ENCODE results near the gene EZR.

Gene EZR

DNA sequence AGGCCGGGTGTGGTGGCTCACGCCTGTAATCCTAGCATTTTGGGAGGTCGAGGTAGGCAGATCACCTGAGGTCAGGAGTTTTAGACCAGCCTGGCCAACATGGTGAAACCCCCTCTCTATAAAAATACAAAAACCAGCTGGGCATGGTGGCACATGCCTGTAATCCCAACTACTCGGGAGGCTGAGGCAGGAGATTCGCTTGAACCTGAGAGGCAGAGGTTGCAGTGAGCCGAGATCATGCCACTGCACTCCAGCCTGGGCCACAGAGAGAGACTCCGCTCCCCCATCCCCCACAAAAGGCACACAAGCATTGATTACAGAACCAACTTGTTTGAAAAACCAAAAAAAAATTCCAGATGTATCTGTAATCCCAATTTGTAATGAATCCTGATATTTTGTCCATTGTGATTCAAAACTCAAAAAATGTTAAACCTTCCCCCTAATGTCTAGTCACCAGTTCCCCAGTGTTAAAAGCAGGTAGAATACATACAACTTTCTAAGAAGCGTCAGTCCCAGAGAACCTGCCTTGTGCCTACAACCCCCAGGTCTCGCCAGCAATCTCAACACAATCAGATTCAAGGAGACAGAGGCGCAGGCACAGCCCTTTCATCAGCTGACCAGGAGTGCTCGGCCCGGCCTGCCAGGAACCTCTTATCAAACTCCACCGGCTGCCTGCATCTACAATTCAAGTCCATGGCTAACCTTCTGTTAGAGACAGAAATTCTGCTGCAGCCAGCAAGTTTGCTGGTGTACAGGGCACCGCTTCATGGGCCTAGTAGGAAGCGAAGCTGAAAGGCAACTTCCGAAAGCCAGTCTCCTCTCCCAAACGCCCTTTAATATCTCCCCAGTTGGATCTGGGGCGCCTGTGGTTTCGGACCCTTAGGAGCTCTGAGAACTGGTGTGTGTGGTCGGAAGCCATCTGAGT, 2.1 kb downstream of the EZR start:
- peak; percentile 15 for DNase-seq

DNA sequence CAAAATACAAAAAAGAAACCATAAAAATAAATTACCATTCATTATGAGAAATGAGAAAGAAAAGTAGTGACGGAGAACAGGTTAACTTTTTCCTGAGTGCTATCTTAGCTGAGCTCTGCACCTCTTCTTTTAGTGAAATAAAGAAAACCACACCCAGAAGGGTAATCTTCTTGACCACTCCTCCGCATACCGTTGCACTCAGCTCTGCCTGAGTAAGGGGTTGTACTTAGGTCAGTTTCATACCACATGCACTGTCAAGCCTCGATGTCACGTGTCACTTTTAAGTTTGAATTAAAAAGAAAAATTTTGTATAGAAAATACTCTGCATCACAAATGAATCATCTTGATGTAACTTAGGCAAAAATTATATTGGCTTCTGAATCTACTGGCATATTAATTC, 2.8 kb downstream of the EZR start:
- no peak for DNase-seq

DNA sequence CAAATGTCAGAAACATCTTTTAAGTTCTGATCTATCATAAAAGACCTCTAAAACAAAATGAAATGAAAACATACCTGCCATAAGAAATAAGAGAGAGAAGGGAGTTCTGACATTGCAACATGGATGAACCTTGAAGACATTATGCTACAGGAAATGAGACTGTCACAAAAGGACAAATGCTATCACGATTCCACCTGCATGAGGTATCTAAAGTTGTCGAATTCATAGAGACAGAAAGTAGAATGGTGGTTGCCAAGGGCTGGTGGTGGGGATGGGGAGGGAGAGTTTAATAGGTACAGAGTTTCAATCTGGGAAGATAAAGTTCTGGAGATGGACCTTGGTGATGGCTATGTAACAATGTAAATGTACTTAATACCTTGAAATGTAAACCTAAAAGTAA, 3.3 kb downstream of the EZR start:
- DNase-seq, result no peak

DNA sequence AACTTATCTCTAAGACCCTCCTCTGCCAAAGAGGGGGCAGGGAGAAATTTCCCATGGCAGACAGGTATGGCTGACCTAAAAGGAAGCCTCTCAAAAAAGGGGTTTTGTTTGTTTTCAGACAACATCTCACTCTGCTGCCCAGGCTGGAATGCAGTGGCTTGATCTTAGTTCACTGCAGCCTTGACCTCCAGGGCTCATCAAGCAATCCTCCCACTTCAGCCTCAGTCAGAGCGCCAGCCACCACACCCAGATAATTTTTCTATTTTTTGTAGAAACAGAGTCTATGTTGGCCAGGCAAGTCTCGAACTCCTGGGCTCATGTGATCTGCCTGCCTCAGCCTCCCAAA, 3.8 kb downstream of the EZR start:
- no peak for DNase-seq

DNA sequence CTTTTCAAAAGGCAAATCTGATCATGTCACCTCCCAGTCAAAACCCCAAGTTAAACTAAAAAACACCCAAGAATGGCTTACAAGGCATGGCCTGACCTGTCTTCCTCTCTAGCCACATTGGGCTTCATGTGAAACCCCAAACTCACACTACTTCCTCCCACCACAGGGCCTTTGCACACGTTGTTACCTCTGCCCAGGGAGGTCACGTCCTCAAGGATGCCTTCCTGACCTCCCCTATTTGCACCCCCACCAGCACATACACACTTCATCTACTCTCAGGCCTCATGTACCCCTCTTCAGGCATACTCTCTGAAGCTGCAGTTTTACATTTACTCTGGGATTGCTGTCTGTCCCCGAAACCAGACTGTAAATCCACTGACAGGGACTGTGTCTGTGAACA, 6.1 kb downstream of the EZR start:
- no peak for DNase-seq

DNA sequence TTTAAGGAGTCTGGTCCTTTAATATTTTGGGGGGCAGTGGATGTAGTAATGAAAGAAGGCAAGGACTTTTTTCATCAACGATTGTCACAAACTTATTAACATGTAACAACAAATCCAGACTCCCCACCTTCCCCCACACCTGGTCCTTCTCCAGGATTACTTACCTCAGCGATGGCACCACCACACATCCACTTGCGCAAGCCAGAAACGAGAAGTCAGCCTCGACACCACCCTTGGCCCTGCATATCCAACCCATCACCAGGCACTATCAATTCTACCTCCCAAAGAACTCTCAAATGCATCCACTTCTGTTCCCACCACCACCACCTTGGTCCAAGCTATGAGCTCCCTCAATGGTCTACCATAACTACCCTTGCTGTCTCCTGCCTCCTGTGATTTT, 6.6 kb downstream of the EZR start:
- DNase-seq, result no peak

DNA sequence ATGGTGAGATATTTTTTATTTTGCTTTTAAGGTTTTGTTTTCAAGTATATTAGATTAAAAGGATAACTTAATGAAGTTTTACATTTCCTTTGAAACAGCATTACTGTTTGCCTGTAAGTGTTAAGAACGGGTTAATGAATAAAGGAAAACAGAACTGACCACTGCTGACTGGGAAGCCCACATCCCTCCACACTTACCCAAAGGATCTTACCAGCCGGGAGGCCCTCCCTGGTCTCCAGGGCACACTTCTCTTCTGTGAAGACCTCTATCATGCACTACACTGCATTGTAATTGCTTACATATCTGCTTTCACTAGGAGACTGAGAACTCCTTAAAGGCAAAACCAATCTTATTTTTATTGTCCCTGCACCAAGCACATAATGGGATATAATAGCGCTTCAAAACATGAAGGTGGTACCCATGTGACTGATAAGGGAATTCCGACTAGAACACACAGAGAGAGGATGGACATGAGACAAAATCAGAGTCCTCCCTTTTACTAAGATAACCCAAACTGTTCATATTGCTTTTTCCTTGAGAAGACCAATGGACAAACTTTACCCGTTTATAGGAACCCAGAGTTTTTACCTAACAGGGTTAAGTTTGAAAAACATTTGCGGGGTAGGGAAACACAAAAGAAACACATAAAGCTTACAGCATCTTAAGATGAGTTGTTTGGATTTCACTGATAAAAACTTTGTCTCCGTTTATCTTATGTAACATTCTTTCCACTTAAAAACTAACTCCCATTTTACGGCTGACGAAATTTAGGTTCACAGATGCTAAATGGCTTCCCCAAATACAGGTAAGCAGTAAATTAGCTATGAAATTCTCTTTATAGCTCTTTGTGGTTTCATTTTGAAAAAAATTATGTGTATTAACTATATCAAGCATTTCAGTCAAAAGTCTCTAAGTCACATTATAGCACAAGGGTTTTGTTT, 8.7 kb downstream of the EZR start:
- DNase-seq, result no peak

DNA sequence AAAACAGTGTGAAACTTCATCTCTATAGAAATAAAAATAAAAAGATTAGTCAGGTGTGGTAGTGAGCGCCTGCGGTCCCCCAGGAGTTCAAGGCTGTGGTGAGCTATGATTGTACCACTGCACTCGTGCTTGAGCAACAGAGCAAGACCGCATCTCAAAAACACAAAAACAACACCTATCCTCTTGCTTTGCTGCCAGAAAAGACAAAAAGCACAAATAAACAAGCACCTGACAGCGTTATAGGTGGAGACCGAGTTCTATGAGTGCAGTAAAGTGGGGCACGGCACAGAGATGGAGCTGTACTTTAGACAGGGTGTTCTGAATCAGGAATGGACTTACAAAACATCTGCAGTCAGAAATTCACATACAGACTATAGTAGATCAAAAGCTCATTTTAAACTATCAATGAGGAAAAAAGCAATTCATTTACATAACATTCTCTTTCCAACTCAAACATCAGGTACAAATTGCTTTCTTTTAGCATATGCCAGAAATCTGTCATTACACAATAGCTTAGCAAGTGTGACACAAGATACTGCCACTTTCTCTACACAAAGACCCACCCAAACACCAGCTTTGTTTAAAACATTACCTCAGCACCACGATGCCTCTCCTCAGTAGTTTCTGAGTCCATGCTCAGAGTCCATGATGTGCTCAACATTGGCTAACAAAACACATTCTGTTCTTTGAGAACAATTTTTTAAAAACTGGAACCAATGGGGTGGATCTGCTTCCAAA, 10.1 kb downstream of the EZR start:
- no peak for DNase-seq

DNA sequence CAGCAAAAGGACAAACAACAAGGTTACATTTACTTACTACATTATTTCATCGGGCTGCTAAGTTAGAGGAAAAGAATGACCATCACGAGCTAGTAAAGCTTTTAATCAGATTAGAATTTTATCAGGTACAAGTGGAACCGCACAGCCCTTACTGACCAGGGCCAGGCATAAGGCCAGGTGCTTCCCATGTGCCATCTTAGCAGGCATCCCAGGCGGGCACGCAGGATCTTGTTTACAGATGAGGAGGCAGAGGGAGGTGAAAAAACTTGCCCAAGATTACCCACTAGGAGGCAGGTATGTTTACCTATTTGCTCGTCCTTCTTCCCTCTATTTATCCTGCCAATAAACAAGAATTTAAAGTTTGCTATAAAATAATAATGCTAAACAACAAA, 10.7 kb downstream of the EZR start:
- DNase-seq, result no peak

DNA sequence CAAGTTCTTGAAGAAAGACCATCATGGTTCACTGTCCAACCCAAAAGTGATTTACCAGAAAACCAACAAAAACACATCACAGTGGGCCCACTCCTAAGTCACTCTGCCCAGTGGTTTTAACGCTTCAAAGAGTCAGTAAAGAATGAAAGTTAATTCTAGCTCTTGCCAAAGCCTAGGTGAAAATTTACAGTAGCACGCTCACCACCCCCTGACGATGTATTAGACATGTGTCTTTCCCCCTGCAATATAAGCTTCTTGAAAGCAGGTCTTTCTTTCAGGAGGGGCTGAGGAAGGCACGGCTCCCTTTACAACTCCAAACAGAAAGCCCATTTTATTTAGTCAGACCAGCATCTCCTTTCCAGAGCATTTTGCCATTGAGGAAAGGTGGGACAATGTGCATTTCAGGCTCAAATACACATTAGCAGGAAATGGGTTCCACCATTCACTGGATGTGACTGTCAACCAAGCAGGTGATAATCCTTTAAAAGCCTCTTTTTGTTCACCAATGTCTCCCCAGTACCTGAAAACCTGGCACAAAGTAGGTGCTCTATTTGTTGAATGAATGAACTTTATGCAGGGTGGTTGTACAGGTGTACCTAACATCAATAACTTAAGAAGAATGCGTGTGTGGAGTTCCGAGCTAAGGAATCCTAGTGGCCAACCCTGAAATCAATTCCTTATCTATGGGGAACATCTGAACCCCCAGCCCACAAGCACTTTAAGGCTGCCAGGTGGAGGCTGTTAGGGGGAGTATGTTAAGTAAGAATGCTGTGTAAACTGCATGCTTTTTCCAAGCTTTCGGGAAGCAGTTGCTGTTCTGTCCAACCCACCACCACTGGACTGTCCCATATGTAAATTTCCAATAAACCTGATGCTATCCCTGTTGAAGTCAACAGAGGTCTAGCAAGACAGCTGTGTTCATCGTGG, 11.4 kb downstream of the EZR start:
- DNase-seq, result no peak

DNA sequence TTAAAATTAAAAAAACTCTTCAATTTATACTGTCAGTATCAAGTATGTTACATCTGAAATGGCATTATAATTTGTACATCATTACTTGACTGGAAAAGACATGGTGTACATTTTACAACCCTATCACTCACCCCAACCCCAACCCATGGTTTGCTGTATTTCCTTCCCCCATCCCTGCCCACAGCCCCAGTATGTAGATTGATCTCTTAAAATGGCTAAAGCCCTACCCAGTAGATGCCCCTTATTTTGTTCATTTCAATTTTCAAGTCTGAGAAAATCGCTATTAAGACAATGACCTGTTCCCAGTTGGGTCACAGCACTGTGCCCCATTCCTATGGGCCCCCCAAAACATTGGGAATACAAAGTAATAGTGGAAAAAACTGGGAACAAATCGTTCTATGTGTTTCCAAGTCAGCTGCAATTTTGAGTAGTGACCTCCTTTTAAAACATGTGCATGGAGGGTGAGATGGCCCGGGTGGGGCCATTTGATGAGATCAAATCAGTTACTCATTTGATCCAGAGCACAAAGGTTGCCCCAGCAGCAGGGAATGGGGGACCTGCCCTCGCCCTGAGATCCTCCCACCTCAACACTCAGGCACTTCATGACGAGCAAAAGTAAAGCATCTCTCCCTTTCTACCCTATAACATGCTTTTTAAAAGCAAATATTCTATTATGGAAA, 13.3 kb downstream of the EZR start:
- no peak for DNase-seq

DNA sequence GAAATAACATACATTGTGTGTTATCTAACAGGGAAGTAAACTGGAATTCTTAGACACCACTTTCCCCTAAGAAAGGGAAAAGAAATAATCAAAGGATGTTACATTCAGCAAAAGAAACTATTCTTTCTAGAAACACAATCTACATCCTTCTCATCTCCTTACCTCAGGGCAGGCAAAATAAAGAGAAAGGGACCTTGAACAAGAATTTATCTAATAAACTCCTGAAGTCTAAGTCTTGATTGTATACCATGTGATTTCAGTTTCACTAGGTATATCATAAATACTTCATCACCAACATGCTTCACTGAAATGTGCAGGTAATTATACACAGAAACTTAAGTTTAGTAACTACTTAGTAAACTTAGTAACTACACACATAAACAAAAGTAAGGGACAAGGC, 15.0 kb downstream of the EZR start:
- DNase-seq, result no peak

DNA sequence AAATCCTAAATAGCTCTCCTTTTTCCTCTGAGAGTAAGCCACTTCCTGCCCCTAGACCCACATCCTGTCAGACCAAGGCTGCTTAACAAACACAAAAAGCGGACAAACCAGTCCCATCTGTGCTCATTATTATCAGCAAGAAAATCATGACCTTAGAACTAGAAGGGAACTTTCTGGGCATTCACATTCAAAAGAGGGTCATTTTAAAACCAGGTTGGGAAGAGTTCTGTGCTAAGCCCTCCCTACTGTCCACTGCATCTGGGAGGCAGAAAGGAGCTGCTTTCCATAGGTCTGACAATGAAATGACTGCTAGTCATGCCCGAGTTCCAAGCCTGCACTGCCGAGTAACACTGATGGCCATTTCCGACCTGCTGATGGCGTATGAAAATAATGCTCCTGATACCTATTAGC, 15.4 kb downstream of the EZR start:
- peak; percentile 42 for DNase-seq

DNA sequence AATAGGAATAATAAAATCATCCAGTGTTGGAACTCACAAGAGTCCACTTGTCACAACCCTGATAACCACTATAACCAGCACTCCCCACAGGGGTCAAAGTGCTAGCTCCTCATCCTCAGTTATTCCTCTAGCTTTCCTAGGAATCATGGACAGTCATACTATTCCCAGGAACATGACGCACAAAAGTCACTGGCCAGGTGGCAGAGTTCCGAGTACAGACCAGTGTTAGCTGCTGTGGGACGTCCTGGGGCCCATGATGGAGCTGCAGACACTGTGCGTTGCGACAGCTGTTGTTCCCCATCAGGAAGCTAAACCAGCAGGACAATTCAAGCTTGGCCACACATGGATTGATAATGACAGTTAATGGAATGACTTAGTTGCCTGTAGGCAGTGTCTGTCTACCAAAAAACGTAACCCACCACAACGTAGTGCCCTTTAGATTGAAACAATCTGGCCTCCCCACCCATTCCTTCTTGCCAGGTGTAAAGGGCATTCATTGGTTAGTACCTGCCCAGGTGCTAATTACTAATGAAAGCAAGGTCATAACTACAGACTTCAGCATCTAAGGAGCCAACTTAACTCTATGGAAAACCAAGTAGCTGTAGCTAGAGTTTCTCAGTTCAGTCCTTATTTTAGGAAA, 17.4 kb downstream of the EZR start:
- DNase-seq, result no peak

DNA sequence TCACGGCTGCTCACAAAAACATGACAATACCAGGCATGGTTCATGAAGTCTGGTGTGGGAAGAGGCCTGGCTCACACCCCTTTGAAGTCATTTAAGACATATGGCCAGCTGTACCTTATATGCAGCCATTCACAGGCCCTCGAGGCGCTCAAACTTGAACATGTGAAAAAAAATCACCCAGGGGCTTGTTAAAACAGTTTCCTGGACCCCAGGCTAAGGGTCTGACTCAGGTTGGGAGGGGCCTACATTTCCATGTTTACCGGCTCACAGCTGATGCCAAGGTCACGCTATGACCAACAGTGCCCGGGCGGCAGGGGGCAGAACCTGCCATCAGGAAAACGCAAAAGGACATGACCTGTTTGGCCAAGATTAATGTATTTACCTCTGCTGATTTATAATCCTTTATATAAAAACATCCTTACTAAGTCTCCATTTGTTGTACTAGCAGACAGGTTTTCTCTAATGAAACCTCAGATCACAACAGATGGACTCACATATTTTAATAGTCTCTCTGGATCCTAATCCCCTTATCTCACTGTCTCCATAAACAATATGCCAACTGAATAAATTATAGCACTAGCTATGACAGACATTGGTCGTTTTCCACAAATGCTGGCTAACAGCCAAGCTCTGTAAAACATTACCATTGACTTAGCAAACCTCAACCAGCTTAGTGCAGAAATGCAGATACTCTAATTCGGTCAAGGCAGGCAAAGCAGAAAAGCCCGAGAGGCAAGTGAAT, 19.9 kb downstream of the EZR start:
- DNase-seq, result peak; percentile 68

DNA sequence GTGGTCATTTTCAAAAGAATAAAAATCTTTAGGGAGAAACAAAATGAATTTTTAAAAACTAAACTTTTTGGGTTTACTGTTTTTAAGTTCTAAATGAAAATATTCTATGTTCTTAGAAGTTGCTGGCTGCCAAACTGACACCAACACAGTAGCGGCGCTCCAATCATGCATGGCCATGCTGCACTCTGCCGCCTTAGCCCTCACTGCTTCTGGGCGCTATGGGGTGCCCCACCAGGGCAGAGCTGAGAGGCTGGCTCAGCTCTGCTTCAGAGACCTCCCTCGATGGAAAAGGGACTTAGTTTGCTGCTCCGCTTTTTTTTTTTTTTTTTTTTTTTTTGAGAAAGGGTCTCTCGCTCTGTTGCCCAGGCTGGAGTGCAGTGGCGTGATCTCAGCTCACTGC, 20.9 kb downstream of the EZR start:
- DNase-seq, result no peak

DNA sequence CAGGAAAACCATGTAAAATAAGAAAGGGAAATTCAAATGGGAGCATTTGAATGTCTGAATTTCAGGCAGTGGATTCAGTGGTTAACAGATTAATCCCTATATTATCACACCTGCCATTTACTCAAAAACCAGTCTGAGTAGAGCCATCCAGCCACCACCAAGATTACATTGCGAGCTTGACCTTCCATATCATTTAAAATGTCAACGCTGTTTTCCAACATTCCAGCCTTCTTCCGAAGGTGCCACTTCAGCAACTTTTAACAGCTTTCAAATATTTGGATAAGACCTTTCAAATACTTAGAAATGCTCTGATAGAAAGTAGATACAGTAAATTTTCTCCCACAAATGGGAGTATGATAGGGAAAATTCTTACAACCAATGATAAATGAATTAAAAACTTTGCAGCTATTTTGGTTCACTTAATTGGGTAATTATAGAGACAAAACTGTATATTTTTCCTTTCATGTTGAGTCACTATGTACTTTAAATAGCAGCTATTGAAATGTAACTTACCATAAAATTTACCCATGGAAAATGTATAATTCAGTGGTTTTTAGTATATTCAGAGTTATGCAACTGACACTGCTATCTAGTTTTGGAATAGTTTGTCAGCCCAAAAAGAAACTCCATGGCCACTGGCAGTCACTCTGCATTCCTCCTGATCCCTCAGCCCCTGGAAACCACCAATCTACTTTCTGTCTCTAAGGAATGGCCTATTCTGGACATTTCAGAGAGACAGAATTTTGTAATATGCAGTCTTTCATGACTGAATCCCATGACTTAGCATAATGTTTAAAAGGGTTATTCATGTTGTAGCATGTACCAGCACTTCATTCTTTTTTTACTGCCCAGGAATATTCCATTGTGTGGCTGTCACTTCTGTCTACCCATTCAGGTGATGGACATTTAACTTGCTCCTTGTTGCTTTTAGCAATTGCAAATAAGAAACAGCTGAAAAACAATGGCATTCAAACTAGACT, 21.5 kb downstream of the EZR start:
- DNase-seq, result no peak

DNA sequence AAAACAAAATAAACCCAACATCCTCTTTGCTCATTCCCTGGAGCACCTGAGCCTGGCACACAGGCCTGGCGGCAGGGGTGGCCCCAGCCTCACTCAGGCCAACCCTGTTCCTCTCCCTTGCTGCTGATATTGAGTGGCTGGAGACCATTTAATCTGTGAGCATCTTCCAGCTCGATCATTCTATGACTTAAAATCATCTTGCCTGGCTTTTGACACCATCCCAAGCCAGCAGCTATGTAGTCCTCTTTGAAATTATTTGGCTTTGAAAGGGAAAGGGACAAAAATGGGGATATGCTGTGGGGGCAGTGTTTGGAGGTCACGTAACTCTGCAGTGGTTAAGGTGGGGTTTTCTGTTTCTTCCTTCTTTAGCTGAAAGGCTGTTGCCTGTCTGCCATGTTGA, 22.8 kb downstream of the EZR start:
- DNase-seq, result no peak

DNA sequence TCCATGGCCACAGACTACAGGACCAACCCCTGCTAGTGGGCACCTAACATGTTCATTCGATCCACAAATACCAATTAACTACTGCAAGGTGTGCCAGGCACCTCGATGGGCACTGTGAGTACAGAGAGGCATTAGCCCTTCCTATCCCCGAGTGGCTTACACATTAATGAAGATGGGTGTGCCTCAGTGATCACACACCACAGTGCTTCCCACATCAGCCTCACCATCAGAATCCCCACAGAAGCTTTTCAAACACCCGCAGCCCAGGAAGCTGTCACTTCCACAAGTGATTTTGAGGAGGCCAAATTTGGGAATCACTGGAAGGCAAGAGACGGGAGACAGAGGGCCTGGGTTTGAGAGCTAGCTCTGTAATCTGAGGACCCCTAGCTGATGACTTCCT, 23.7 kb downstream of the EZR start:
- DNase-seq, result no peak

Measured in NCI-H526 treated with DMSO at 0.1 percent for 48 hours (cell line).